Measurements from ENCODE around the gene PELI3.

Gene PELI3

GRCh38 chr11:66510990-66511339, 44.3 kb downstream of the PELI3 start:
- H3K79me2 ChIP-seq (ENCODE audit: insufficient read depth, low read length): peaks cover 15% of the 10 kb centered on the region
- H3K27me3 ChIP-seq (ENCODE audit: insufficient read depth, low read length, poor library complexity): no peaks in the 10 kb centered on the region
- H3K4me3 ChIP-seq (ENCODE audit: low read depth in 1 of 2, low read length in 2 of 2): peak overlapping the region; percentile 83 to 88
- H3K36me3 ChIP-seq (ENCODE audit: insufficient read depth, low read length): peaks cover 39% of the 10 kb centered on the region
- DNase-seq: no peak
- H4K20me1 ChIP-seq (ENCODE audit: insufficient read depth, low read length): no peaks in the 10 kb centered on the region
- peak overlapping the region; percentile 55 for H3K27ac ChIP-seq (ENCODE audit: low read length)
- H2AFZ ChIP-seq (ENCODE audit: low read depth, low read length): peak overlapping the region; percentile 96
- H3K9me3 ChIP-seq (ENCODE audit: insufficient read depth, low read length, severe bottlenecking): no peaks in the 10 kb centered on the region
- peak overlapping the region; percentile 67 for H3K9ac ChIP-seq (ENCODE audit: low read depth, low read length)
- peak overlapping the region; percentile 95 for H3K4me2 ChIP-seq (ENCODE audit: insufficient read depth, low read length)
- no peak for TF ChIP-seq EZH2 (IDR thresholded peaks at IDR 0.05; ENCODE audit: borderline replicate concordance, low read depth, low read length, severe bottlenecking)
- TF ChIP-seq CTCF (IDR thresholded peaks at IDR 0.05; ENCODE audit: borderline replicate concordance, extremely low read depth, low read length, poor library complexity, severe bottlenecking): no peak
- no peak for ATAC-seq (ENCODE audit: insufficient read depth, low read depth)
- peaks cover 24% of the 10 kb centered on the region for H3K4me1 ChIP-seq (ENCODE audit: insufficient read depth, low read length)

- Histone ChIP-seq H3K27me3 (ENCODE audit: insufficient read depth, low read length, poor library complexity) (no peaks in the 10 kb centered on the region), H2AFZ (ENCODE audit: low read depth, low read length) (no peak overlapping the region), H3K27ac (ENCODE audit: low read length) (no peak overlapping the region), H3K36me3 (ENCODE audit: insufficient read depth, low read length) (peaks cover 37% of the 10 kb centered on the region; the same call in 1 of the 2 replicates), H3K4me3 (ENCODE audit: low read depth in 1 of 2, low read length in 2 of 2) (no peak overlapping the region), H3K4me2 (ENCODE audit: insufficient read depth, low read length) (no peak overlapping the region), H3K9ac (ENCODE audit: low read depth, low read length) (no peak overlapping the region), H3K4me1 (ENCODE audit: insufficient read depth, low read length) (no peaks in the 10 kb centered on the region), H4K20me1 (ENCODE audit: insufficient read depth, low read length) (no peaks in the 10 kb centered on the region), H3K79me2 (ENCODE audit: insufficient read depth, low read length) (no peaks in the 10 kb centered on the region), H3K9me3 (ENCODE audit: insufficient read depth, low read length, severe bottlenecking) (no peaks in the 10 kb centered on the region)
- ATAC-seq (ENCODE audit: insufficient read depth, low read depth): no peak
- no peak for TF ChIP-seq CTCF (IDR thresholded peaks at IDR 0.05; ENCODE audit: borderline replicate concordance, extremely low read depth, low read length, poor library complexity, severe bottlenecking)
- TF ChIP-seq EZH2 (IDR thresholded peaks at IDR 0.05; ENCODE audit: borderline replicate concordance, low read depth, low read length, severe bottlenecking): no peak
- no peak for DNase-seq
These were observed 56.9 kb downstream of the PELI3 start for GRCh38 chr11:66523611-66524010.

DNA sequence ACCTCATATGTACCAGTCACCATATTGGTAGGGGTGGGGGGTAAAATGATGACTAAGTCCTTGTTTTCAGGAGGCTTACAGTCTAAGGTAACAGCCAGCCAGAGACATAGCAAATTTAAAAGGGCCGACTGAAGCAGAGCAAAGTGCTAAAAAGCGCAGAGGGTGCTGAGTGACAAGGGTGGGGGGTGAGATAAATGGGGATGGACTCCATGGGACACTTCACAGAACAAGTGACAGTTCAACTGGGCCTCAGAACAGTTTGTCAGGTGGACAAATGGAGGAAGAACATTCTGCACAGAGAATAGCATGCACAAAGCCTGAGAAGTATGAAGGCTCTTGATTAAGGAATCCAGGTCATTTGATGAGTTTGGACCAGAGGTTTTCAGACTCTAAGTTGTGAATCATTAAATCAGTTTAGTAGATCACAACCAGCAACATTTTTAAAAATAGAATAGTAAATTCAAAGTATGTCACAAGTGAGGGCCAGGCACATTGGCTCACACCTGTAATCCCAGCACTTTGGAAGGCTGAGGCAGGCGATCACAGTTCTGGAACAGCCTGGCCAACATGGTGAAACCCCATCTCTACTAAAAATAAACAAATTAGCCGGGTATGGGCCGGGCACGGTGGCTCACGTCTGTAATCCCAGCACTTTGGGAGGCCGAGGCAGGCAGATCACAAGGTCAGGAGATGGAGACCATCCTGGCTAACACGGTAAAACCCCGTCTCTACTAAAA, 57.8 kb downstream of the PELI3 start:
- Histone ChIP-seq H3K79me2 (ENCODE audit: insufficient read depth, low read length) (no peaks in the 10 kb centered on the region), H3K27ac (ENCODE audit: low read length) (no peak overlapping the region), H3K4me2 (ENCODE audit: insufficient read depth, low read length) (no peak overlapping the region), H3K36me3 (ENCODE audit: insufficient read depth, low read length) (peaks cover 38% of the 10 kb centered on the region; the same call in 1 of the 2 replicates), H3K4me3 (ENCODE audit: low read depth in 1 of 2, low read length in 2 of 2) (no peak overlapping the region), H3K4me1 (ENCODE audit: insufficient read depth, low read length) (no peaks in the 10 kb centered on the region), H3K27me3 (ENCODE audit: insufficient read depth, low read length, poor library complexity) (no peaks in the 10 kb centered on the region), H2AFZ (ENCODE audit: low read depth, low read length) (no peak overlapping the region), H4K20me1 (ENCODE audit: insufficient read depth, low read length) (no peaks in the 10 kb centered on the region), H3K9me3 (ENCODE audit: insufficient read depth, low read length, severe bottlenecking) (no peaks in the 10 kb centered on the region), H3K9ac (ENCODE audit: low read depth, low read length) (no peak overlapping the region)
- no peak for TF ChIP-seq EZH2 (IDR thresholded peaks at IDR 0.05; ENCODE audit: borderline replicate concordance, low read depth, low read length, severe bottlenecking)
- TF ChIP-seq CTCF (IDR thresholded peaks at IDR 0.05; ENCODE audit: borderline replicate concordance, extremely low read depth, low read length, poor library complexity, severe bottlenecking): no peak
- ATAC-seq (ENCODE audit: insufficient read depth, low read depth) (no peak), DNase-seq (no peak)

All from DND-41 (cell line).